ENCODE measurements around the gene FAU.

Gene FAU

GRCh38 chr11:65131417-65131776 lies 9.5 kb upstream of the FAU start:
- Mint-ChIP-seq H3K4me1 (peaks cover 28% of the 10 kb centered on the region), H3K27me3 (ENCODE audit: low read depth) (peaks cover 5% of the 10 kb centered on the region), H3K36me3 (ENCODE audit: low read depth) (peaks cover 18% of the 10 kb centered on the region), H3K4me3 (peak overlapping the region; percentile 61 to 80 (median 71)), H3K27ac (peak overlapping the region in 2 of 3 experiments; percentile 29 to 34), H3K9me3 (no peaks in the 10 kb centered on the region)
- TF ChIP-seq CTCF (IDR thresholded peaks at IDR 0.05; ENCODE audit: unreplicated experiment in 3 of 3), result no peak

GRCh38 chr11:65130631-65131416 lies 8.9 kb upstream of the FAU start:
- TF ChIP-seq CTCF (IDR thresholded peaks at IDR 0.05; ENCODE audit: unreplicated experiment in 3 of 3), result no peak
- no peaks in the 10 kb centered on the region for H3K9me3 Mint-ChIP-seq

GRCh38 chr11:65129649-65130441 lies 7.9 kb upstream of the FAU start:
- no peak for TF ChIP-seq CTCF (IDR thresholded peaks at IDR 0.05; ENCODE audit: unreplicated experiment in 3 of 3)
- H3K9me3 Mint-ChIP-seq, result no peaks in the 10 kb centered on the region
- peak overlapping the region in 1 of 3 experiments; percentile 30 for H3K4me3 Mint-ChIP-seq
- H3K36me3 Mint-ChIP-seq (ENCODE audit: low read depth), result peaks cover 20% of the 10 kb centered on the region
- no peak overlapping the region for H3K27ac Mint-ChIP-seq
- peaks cover 14% of the 10 kb centered on the region for H3K4me1 Mint-ChIP-seq
- H3K27me3 Mint-ChIP-seq (ENCODE audit: low read depth), result peaks cover 5% of the 10 kb centered on the region

More at GRCh38 chr11:65130631-65131416, 8.9 kb upstream of the FAU start:
- peak overlapping the region; percentile 61 to 80 (median 71) for H3K4me3 Mint-ChIP-seq
- H3K4me1 Mint-ChIP-seq, result peaks cover 23% of the 10 kb centered on the region
- peak overlapping the region in 2 of 3 experiments; percentile 29 to 34 for H3K27ac Mint-ChIP-seq
- peaks cover 20% of the 10 kb centered on the region for H3K36me3 Mint-ChIP-seq (ENCODE audit: low read depth)
- H3K27me3 Mint-ChIP-seq (ENCODE audit: low read depth), result peaks cover 5% of the 10 kb centered on the region

- no peak for TF ChIP-seq CTCF (IDR thresholded peaks at IDR 0.05; ENCODE audit: unreplicated experiment in 3 of 3)
- no peaks in the 10 kb centered on the region for H3K9me3 Mint-ChIP-seq
- H3K27ac Mint-ChIP-seq, result no peak overlapping the region
- peaks cover 5% of the 10 kb centered on the region for H3K27me3 Mint-ChIP-seq (ENCODE audit: low read depth)
- no peak overlapping the region for H3K4me3 Mint-ChIP-seq
- H3K36me3 Mint-ChIP-seq (ENCODE audit: low read depth), result peaks cover 30% of the 10 kb centered on the region
- H3K4me1 Mint-ChIP-seq, result peaks cover 16% of the 10 kb centered on the region
Measured at GRCh38 chr11:65128182-65129145, 6.5 kb upstream of the FAU start.

GRCh38 chr11:65127473-65128181 lies 5.7 kb upstream of the FAU start:
- peak overlapping the region in 1 of 3 experiments; percentile 37 for H3K4me3 Mint-ChIP-seq

More at GRCh38 chr11:65127473-65128181, 5.7 kb upstream of the FAU start:
- peaks cover 5% of the 10 kb centered on the region for H3K27me3 Mint-ChIP-seq (ENCODE audit: low read depth)
- TF ChIP-seq CTCF (IDR thresholded peaks at IDR 0.05; ENCODE audit: unreplicated experiment in 3 of 3), result no peak
- H3K4me1 Mint-ChIP-seq, result peaks cover 7% of the 10 kb centered on the region
- peaks cover 25% of the 10 kb centered on the region for H3K36me3 Mint-ChIP-seq (ENCODE audit: low read depth)
- H3K9me3 Mint-ChIP-seq, result no peaks in the 10 kb centered on the region
- no peak overlapping the region for H3K27ac Mint-ChIP-seq
